Hematopoietic multipotent progenitor cell treated with erythropoietin and hydrocortisone succinate and interleukin-3 and kit ligand, for 6 days (in vitro differentiated cells): ENCODE results near the gene TSEN54.

Source experiments
- DNase-seq: peaks from one replicate; pipeline ENCODE4 v3.0.0-alpha.2; 2015

The TSEN54 gene

DNA sequence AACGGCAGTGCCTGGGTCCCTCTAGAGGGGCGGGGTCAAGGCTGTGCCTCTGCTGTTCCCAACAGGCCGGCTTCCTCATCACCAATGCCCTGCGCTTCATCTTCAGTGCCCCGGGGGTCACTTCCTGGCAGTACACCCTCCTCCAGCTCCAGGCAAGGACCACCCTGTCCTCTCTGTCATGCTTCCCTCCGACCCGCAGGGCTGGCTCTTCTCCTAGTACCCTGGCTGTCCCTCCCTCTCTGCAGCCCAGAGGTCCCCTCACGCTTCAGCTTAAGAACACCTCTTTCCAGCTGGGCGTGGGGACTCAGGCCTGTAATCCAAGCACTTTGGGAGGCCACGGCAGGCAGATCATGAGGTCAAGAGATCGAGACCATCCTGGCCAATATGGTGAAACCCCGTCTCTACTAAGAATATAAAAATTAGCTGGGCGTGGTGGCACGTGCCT is 26.8 kb upstream of the TSEN54 start:
- no peak for DNase-seq

DNA sequence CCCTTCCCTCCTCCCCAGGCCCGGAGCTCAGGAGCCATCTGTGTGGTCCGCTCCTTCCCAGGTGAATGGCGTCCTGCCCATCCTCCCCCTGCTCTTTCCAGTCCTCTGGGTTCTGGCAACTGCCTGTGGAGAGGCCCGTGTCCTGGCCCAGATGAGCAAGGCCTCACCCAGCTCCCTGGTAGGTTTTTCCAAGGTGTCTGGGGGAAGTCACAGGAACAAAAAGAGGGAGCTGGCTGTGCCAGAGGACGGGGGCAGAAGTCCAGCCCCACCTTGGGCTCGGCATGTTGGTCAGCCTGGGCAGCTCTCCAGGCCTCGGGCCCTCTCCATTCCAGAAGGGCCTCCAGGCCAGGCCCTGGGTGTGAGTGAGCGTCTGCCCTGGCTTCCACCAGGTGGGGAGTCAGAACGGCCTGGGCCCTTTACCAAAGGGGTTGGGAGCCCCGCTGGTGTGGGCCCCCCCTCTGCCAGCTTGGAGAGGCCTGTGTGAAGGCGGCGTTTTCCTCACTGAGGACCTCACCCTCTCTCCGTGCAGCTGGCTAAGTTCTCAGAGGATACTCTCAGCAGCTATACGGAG is 26.1 kb upstream of the TSEN54 start:
- DNase-seq = no peak

DNA sequence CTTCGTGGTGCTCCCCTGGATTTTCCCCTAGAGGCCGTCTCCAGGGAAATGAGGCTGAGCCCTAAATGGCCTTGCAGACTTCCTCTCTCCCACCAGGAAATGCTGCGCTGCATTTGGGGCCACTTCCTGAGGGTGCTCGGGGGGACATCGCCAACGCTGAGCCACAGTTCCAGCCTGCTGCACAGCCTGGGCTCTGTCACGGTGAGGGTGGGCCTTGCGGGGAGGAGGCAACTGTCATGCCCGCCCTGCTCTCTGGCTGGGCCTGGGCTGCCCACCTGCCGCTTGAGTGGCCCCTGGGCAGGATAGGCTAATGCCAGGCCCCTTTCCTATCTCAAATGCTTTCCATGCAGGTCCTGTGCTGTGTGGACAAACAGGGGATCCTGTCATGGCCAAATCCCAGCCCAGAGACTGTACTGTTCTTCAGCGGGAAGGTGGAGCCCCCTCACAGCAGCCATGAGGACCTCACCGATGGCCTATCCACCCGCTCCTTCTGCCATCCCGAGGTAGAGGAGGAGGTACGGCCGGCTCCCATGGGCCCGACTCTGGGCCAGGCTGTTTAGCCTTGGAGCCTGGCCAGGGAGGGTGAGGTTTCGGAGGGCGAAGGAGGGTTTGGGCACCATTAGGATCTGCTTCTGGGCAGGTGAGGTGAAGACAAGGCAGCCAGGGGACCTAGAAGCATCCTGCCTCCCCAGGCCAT is 25.2 kb upstream of the TSEN54 start:
- DNase-seq = no peak

DNA sequence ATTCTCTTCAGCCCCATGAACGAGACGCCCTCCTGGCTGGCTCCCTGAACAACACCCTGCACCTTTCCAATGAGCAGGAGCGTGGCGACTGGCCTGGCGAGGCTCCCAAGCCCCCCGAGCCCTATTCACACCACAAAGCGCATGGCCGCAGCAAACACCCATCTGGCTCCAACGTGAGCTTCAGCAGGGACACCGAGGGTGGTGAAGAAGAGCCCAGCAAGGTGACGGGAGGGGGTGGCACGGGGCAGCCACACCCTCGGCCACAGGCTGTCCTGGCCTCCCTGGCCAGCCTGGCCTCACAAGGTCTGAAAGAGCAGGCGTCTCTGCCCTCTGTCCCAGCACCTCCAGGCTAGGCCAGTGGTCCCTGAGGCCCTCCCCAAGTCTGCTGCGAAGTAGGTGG is 24.6 kb upstream of the TSEN54 start:
- no peak for DNase-seq

DNA sequence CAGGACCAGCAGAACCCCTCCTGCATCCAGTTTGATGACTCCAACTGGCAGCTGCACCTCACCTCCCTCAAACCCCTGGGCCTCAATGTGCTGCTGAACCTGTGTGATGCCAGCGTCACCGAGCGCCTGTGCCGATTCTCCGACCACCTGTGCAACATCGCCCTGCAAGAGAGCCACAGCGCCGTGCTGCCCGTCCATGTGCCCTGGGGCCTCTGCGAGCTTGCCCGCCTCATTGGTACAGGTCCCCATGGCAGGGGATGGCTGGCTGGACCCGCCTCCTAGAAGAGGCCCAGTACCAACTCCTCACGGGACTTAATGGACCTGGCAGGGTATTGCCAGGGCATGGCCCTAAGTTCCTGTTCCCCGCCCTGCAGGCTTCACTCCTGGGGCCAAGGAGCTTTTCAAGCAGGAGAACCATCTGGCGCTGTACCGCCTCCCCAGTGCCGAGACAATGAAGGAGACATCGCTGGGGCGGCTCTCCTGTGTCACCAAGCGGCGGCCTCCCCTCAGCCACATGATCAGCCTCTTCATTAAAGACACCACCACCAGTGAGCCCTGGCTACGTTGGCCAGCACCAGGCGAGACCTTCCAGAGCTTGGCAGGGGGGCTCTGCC is 23.7 kb upstream of the TSEN54 start:
- no peak for DNase-seq

DNA sequence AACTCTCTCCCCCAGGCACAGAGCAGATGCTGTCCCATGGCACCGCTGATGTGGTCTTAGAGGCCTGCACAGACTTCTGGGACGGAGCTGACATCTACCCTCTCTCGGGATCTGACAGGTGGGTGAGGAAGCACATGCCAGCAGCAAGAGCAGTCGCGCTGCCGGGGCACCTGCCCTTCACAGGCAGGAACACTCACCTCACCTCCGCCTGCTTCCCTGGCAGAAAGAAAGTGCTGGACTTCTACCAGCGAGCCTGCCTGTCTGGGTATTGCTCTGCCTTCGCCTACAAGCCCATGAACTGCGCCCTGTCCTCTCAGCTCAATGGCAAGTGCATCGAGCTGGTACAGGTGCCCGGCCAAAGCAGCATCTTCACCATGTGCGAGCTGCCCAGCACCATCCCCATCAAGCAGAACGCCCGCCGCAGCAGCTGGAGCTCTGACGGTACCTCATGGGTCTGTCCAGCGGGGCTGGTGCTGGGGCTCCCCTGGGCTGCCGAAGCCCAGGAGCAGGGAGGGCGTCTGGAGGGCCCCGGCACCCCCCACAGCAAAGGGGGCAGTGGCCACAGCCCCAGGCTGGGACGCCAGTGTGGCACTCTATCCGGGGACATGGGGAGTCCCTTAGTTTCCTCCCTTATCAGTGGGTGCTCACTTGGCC is 22.7 kb upstream of the TSEN54 start:
- no peak for DNase-seq

DNA sequence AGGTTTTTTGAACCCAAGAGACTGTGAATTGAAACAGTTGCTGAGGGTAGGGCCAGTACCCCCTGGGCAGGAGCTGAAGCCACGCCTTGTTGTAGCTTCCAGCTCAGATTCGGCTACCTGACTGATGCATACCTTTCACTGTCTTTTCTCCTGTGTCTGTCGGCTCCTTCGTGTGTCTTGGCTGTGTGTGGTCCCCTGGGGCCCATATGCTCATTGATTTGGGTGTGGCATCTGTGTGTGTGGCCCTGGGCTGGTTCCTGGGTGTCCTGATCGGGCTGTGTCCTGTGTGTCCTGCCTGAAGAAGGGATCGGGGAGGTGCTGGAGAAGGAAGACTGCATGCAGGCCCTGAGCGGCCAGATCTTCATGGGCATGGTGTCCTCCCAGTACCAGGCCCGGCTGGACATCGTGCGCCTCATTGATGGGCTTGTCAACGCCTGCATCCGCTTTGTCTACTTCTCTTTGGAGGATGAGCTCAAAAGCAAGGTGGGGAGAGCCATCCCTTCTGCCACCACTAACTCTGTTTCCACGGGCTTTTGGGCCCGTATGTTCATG is 21.9 kb upstream of the TSEN54 start:
- no peak for DNase-seq

DNA sequence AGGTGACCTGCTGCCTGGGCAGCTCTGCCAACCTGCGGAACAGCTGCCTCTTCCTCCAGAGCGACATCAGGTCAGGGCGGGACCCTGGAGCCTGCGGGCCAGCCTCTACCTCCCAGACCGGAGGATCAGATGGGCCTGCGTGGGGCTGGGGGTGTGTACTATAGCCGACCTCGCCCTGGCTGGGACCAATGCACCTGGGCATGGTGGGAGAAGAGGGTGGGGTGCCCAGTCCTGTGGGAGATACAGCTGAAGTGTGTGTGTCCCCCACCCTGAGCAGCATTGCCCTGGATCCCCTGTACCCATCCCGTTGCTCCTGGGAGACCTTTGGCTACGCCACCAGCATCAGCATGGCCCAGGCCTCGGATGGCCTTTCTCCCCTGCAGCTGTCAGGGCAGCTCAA is 20.3 kb upstream of the TSEN54 start:
- no peak for DNase-seq

DNA sequence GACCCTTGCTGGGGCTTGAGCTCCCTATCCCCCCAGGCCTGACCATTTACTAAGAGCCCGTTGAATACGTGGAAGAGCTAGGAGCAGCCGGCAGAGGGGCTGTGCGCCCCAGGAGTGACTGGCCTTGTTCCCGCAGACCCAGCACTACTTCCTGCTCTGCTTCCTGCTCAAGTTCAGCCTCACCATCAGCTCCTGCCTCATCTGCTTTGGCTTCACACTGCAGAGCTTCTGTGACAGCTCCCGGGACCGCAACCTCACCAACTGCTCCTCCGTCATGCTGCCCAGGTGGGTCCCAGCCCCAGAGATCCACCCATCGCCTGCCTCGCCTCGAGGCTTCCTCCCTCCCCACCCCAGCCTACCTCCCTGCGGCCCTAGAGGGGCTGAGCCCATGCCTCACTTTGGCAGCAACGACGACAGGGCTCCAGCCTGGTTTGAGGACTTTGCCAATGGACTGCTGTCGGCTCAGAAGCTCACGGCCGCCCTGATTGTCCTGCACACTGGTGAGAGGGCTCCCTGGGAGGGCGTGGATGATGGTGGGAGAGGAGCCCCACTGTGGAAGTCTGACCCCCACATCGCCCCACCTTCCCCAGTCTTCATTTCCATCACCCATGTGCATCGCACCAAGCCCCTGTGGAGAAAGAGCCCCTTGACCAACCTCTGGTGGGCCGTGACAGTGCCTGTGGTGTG is 18.1 kb upstream of the TSEN54 start:
- peak; percentile 9 for DNase-seq

DNA sequence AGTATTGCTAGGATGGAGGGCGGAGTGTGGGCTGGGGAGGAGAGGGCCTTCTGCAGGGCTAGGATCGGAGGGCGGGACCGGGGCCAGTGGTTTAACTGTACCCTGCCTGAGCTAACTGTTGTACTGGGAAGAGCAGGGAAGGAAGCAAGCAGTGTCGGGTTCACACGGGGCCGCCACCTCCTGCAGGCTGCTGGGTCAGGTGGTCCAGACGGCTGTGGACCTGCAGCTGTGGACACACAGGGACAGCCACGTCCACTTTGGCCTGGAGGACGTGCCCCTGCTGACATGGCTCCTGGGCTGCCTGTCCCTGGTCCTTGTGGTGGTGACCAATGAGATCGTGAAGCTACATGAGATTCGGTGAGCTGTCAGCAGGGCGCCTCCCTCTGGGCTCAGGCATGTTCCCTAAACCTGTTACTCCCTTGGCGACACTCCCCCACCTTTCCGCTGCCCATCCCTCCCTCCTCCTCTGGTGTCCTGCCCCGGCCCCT is 17.6 kb upstream of the TSEN54 start:
- peak; percentile 25 for DNase-seq

DNA sequence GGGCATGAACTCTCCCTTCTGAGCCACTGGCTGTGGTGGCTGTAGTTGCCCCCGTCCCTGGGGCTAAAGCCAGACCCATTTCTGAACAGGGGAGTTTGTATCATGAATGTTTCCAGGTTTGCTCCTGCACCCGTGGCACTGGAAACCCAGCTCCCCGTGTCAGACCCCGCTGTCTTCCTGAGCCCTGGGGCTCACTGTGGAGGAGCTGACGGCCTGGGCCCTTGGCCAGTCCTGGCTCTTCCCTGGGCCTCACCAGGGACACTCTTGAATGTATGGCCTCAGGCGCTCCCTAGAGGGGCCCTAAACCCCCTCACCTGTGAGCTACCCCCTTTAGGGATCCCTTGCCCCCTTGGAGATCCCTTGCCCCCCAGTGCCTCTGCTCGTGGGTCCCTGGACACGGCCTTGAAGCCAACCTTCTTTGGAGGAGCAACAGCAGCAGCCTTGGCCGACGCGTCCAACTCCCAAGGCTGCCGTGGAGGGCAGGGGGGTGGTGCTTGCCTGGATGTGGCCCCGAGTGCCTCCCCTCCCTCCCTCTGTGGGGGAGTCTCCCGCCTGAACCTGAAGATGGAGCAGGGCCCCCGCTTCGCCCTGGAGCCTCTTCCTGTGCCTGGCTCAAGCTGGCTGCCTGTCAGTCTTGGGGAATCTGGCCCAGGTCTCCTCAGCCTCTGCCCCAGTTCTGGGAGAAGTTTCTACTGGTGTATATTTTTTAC is 16.9 kb upstream of the TSEN54 start:
- no peak for DNase-seq

DNA sequence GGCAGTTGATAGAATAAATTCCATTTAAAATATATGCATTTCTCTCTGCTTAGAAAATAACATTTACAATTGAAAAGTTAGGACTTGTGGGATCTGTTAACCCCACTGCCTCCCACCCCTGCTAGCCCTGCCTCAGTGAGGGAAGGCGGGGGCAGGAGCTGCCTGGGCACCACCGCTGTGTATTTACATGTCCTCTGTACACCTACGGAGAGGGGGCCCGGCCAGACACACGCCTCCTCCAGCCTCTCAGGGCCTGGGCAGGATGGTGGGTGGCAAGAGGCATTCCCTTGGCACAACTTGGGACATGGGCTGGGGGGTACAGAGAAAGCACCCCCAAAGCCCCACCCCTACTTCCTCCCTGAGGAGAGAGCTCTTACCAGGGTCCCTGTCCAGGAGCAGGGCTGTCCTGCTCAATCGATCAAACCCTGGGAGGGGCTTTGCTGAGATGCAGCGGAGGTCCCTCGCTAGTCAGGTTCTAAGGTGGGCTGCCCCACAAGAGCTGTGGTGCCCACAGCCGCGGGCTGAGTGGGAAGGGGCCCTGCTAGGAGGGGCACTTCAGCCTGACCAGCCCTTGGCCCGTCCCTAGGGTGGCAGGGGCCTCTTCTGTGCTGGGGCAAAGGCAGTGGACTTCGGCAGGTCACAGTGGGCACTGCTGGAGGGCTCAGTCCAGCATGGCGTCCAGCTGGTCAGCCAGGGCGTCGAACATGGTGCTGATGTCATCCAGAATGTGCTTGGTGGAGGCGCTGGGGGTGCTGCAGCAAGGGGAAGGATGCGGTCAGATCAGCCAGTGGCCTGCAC is 15.7 kb upstream of the TSEN54 start:
- DNase-seq = no peak

DNA sequence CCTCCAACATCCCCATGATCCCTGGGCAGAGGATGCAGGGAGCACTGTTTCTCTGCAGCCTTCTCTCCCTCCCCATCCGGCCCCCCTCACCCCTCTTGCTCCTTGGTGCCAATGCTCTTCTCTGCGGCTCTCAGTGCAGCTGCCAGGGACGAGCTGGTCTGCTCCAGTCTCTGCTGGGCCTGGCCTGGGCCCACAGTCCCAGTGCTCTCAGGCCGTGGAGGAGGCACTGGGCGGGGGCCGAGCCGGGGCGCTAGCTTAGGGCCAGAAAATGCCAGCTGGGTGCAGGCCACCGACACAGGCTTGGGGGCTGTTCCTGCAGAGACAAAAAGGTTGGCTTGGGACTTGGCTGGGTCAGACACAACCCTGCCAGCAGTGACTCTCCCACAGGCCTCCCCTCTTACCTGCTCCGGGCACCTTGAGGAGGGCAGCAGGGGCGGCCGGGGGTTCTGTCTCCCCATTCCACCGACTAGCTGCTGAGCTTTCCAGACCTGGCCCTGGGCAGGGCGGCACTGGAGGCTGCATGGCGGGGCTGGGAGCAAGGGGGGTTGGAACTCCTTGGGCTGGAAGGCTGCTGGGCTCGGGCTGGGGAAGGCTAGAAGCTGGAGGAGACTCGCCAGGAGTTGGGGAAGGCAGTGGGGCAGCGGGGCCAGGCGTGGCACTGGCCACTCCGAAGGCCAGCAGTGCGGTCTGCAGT is 14.8 kb upstream of the TSEN54 start:
- DNase-seq = no peak

DNA sequence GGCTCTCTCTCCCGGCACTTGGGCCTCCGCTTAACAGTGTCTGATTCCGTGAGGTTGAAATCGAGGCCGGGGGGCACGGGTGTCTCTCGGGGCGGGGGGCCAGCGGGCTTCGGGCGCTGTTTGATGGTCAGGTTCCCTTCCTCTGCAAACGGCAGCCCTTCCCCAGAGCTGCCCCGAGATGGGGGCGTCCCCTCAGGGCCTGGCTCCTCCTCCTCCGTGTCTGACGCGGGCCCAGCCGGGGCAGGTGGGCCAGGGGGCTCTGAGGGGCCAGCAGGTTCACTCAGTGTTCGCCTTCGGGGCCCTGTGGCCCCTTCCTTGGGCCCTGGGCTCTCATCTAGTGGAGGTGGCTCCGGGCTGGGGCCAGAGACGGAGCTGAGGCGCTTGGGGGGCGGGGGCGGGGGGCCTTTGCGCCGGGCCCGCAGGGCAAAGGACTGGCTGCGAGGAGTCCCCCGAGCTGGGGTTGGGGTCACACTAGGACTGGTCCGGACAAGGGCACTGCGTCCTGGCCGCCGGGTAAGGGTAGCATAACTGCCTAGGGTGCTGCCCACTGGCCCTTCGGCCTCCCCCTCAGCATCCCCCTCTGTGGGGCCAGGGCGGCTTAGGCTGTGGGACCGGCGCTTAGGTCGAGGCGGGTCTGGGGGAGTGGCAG is 14.1 kb upstream of the TSEN54 start:
- DNase-seq = no peak

DNA sequence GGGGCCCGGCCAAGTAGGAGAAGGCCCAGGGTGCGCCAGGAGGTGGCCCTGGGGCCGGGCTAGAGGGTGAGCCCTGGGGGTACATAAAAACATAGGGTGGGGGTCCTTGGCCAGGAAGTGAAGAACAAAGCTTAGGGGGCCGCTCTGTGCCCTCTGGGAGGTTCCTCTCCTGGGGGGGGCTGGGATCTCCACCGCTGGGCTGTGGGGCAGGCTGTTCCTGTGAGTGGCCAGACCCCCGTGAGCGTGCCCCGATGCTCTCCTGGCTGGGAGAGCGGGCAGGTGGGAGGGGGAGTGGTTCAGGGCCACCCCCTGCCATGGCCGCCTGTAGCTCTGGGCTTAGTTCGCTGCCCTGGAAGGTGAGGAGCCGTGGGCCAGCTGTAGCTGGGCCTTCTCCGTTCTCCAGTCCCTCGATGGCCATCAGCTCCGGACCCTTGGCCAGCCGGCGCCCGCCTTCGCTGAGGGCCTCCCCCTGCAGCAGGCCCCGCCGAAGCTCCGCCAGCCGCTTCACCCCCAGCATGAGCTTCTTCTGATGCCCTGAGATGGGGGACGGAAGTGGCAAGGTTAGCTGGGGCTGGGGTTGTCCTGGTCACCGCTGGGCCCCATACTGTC is 13.5 kb upstream of the TSEN54 start:
- DNase-seq = no peak

DNA sequence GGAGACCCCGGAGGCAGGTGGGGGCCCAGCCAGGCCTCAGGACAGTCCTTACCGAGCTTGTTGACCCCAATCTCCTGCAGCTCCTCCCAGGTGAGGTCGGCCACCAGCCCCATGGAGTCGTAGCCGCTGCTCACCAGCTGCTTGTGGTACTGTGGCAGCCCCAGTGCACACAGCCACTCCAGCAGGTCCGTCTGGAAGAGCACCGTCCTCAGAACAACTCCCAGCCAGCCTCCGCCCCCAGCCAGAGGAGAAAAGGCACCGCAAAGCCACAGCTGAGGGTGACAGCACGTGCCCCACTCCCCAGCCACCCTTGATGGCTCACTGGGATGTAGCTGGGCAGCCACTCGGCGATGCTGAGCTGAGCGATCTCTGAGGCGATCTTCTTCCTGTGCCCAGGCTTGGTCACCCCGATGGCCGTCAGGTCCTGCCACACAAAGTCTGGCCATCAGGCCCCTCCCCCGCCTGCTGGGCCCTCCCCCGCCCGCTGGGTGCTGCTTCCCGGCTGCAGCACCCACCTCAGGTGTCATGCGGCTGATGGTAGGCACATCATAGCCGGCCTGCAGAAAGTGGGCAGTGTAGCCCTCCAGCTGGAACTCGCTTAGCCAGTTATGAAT is 12.9 kb upstream of the TSEN54 start:
- DNase-seq = no peak

DNA sequence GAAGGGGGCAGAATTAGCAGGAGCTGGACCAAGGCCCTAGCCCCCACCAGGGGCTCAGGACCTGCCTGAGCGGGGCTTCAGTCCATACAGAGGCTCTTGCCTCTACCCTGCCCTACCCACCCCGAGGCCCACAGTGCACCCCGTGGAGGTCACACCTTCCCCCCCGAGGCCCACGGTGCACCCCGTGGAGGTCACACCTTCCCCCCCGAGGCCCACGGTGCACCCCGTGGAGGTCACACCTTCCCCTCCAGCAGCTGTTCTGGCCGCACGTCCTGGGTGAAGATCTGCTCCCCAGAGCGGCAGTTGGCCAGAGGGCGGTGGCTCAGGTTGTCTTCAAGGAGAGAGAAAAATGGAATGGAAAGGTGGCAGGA is 12.4 kb upstream of the TSEN54 start:
- no peak for DNase-seq

DNA sequence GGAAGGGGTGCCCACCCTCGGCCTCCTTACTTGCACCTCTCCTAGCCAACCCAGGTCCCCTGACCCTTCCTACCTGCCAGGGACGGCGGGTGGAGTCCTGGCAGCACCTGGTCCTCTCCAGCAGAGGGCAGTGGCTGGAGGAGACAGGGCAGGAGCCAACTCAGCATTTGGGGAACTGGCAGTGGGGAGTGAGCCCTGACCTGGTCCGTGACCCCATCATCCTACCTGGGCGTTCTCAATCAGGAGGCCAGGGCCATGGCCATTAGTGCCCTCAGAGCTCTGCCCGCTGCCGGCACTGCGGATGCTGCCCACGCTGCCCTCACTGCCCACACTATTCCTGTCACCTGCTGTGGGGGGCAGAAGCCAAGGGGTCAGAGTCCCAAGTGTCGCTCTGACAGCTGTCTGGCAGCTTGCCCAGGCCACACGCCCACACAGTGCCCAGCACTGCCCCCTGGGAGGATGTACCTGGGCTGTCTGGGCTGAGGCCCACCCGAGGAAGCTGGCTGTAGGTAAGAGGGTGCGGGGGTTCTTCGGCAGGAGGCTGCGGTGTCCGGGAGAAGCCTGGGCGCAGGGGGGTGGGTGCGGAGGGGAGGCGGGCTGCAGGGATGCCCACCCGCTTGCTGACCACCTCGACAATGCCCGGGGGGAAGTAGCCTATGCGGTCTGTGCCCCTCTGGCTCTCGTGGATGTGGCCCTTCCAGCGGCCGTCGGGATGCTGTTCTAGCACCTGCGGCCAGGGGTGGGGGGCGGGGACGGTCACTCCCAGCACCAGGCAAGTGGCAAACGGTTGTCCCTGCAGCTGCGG is 11.8 kb upstream of the TSEN54 start:
- peak; percentile 68 for DNase-seq

DNA sequence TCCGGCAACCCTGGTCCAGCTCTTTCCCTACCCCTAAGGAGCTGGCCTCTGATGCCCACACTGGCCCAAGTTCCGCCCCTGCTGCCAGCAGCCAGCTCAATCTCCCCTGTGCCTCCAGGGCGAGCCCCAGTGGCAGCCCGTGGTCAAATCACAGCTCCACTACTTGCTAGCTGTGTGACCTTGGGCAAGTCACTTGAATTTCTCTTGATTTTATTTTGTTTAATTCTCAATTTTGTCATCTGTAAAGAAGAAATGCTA is 11.2 kb upstream of the TSEN54 start:
- DNase-seq = no peak
